Stimulated activated CD4-positive, alpha-beta T cell treated with anti-CD3 and anti-CD28 coated beads, Interleukin-15, amount 100 ng/mL, for 24 hours (primary cell): ENCODE results near the gene MT1M.
"Not testable (repeated sequence)": the region's sequence is repeated elsewhere in the genome, so short reads cannot be mapped to it uniquely, and the experiment has no call there.

Experiments
- DNase-seq: peaks from one replicate; pipeline ENCODE4 v3.0.0-alpha.2; 2020

Gene MT1M

DNA sequence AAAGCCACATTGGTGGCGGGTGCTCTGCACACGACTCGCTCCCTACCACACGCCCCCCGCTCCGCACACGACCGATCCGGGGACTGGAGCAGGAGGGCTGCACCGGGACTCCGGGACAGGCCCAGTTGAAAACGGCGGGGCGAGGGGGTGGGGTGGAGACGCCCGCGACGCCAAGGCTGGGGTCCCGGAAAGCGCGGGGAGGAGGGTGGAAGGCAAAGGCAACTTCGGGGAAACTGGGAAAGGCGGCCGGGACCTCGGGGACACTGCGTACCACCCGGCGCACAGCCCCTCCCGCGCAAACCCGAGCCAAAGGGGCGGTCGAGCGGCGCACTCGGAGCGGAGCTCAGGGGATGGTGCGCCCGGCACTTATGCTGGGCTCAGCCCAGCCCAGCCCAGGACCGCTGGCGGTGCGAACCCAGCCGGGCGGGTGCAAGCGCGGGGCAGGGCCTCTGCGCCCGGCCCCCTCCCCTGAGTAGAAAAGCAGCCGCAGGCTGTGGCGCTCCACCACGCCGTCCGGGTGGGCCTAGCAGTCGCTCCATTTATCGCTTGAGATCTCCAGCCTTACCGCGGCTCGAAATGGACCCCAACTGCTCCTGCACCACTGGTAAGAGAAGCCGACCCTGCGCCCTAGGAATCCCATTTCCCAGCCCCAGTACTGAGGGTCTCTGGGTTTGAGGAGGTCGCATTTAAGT is at the start of gene MT1M:
Gene MT1M (plus strand): TSS at position 504 of the 692 bp plus-strand sequence. CDS start 73 bp downstream, at position 577.
- DNase-seq: no peak

DNA sequence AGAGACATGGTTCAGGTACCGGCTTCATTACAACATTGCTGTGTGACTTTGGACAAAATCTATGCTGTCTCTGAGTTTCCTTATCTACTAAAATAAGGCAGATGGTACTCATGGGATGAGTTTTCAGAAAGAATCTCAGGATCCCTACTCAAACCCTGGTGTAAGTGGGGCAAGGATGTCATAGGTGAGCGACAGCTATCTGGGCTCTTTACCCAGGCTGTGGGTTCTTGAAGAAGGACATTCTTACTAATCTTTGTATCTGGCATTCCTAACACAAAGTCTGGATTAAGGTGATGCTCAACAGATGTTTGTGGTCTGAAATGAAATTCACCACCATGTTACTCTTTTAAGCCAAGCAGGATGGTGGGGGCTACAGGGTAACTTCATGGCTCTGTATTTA is 49.5 kb upstream of the MT1M start:
- DNase-seq: not testable (repeated sequence)

DNA sequence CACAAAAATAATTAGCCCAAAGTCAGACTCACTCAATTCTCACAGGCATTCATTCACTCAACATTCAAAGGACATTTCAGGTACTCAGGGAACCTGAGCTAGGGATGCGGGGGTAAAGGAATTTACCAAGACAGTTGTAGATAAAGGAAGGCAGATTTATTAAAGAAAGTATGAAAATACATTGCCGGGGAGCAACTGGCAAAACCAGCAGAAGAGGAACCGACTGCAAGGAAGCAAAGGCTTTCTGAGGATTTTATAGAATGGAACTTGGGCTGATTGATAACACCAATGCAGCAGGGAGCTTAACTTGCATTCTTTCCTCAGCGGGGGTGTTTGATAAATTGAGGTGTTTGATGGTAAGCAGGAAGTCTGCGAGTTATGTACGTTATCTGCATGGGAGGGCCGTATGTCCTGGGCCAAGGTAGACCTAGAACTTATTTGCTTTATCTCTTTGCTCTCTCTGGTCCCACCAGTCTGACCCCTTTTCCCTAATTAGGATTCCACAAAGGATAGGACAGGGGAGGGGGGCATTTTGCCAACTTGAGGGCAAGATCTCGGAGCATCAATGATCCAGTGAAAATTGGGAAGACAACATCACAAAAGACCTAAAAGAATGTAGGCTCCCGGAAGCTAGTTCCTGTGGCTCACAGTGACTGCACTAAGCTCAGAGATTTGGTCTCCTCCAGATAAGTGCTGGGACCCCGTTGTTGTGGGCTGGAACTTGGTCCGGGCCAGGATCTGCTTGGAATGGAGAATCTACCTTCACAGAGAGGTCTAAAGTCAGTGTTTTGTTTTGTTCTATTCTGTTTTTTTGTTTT is 48.9 kb upstream of the MT1M start:
- DNase-seq: no peak

DNA sequence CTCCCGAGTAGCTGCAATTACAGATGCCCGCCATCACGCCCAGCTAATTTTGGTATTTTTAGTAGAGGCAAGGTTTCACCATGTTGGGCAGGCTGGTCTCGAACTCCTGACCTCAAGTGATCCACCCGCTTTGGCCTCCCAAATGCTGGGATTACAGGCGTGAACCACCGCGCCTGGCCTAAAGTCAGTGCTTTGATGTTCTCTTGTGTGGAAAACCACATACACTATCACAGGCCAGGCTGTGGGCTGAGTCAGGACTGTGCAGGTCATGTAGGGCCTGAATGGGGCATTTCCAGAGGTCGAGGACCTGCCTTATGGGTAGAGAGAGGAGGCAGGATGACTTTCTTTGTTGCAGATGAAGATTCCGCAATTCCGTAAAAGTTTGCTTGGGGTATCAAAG is 48.2 kb upstream of the MT1M start:
- no peak for DNase-seq

DNA sequence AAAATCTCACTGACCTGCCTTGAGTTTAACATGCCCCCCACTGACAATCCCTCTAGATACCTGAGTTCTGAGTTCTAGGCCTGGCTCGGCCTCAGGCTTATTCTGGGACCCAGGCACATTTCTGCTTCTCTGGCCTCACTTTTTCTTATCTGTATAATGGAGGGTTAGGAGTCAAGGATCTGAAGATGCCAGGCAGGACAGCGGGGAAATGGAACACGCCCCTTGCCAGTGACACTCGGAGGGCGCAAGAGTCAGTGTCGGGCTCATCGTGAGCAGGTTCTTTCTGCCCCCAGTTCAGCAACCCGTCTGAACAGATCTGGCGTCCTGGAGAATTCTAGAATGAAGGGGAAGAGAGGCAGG is 43.7 kb upstream of the MT1M start:
- DNase-seq: no peak

DNA sequence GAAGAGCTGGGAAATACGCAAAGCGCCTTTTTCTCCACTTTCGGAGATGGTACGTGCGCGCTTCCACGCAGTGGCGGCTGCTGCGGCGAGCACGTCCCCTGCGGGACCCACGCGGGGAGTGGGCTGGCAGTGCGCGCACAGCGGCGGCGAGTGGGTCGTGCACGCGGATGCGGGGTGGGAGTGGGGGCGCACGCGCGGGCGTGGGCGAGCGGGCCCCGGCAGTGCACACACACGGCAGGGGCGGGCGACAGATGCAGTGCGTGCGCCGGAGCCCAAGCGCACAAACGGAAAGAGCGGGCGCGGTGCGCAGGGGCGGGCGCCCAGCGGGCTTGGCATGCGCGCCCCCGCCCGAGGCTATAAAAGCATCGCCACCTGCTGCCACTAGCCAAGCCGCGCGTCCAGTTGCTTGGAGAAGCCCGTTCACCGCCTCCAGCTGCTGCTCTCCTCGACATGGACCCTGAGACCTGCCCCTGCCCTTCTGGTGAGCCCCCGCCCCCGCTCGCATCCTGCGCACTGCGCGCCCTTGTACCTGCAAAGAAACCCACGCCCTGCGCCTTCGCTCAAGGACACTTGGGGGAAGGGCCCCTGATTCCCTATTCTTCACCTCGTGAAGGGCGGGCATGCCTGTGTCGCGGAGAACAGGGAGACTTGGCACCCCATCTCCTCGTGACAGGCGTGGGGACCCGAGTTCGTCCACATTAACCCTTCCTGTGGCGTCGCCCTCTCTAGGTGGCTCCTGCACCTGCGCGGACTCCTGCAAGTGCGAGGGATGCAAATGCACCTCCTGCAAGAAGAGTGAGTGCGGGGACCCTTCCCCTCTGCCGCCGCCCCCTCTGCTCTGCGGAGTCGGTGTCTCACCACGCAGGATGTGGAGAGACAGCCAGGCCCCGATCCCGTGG is 43.1 kb upstream of the MT1M start, which contains the start of gene MT3:
Gene MT3 (plus strand): TSS at position 388 of the 899 bp plus-strand sequence. CDS start 63 bp downstream, at position 451.
- DNase-seq: peak; percentile 59

DNA sequence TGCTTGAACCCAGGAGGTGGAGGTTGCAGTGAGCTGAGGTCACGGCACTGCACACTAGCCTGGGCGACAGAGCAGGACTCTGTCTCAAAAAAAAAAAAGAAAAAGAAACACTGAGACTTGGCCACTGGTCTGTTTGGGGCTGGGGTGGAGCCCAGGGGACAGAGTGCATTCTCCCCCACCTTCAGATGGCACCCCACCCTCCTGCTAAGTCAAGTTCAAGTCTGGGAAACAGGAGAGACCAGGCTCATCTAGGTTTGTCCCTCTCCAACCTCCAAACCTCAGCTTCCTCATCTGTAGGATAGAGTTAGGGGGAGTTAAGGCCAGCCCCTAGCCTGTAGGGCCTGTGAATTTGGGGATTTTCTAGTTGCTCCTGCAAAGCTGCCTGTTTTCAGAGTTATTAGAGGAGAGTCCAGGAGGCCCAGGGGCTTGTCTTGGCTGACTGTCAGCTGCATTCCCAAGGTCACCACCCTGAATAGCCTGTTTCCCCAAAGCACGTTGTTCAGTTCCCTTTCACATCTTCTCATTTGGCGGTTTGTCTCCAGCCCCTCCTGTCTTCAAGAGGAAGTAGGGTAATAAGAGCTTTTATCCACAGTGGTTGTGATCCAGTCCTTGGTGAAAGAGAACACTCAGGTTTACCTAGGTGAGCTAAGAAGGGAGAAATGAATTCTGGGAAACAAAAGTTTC is 40.9 kb upstream of the MT1M start:
- no peak for DNase-seq

DNA sequence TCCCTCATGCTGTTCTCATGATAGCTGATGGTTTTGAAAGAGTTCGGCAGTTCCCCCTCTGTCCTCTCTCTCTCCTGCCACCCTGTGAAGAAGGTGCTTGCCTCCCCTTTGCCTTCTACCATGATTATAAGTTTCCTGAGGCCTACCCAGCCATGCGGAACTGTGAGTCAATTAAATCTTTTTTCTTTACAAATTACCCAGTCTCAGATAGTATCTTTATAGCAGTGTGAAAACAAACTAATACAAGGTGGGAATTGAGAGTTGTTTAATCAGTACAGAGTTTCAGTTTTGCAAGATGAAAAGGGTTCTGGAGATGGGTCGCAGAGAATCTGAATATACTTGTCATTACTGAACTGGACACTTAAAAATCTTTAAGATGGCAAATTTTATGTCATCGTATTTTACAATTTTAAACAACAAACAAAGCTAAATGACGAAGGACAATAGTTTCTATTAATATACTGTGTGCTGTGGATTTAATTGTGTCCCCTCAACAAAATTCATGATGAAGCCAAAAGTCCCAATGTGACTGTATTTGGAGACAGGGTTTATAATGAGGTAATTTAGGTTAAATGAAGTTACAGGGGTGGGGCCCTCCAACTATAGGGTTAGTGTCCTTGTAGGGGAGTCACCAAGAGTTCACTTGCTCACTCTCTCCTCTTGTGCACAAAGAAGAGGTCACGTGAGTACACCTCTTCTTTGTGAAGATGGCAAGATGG is 38.7 kb upstream of the MT1M start:
- no peak for DNase-seq

DNA sequence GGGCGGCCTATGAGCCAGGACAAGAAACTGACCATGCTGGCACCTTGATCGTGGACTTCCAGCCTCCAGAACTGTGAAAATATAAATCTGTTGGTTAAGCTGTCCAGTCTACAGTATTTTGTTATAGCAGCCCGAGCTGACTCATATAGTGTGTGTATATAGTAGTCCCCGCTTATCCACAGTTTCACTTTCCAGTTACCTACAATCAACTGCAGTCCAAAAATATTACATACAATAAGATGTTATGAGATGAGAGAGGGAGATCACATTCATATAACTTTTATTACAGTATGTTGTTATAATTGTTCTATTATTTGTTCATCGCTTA is 38.2 kb upstream of the MT1M start:
- DNase-seq: no peak

DNA sequence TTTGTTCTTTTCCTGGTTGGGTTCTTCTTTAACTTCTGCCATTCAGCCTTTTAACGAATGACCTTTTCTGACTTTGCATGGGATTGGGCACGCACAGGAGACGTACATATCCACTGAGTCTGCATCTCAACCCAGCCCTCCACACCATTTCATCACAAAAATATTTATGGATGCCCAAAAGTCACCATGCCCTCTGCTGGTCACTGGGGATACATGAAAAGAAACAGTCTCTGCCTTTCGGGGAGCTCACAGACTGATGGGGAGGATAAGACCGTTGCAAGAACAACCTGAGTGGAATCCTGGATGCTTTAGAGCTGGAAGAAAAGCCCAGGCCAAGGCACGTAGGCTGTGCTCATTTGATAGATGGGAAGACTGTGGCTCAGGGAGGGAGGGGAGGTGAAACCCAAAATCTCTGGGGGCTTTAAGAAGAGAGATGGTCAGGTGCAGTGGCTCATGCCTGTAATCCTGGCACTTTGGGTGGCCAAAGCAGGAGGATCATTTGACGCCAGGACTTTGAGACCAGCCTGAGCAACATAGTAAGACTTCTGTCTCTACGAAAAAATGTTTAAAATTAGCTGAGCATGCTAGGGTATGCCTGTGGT is 32.0 kb upstream of the MT1M start:
- peak; percentile 42 for DNase-seq

DNA sequence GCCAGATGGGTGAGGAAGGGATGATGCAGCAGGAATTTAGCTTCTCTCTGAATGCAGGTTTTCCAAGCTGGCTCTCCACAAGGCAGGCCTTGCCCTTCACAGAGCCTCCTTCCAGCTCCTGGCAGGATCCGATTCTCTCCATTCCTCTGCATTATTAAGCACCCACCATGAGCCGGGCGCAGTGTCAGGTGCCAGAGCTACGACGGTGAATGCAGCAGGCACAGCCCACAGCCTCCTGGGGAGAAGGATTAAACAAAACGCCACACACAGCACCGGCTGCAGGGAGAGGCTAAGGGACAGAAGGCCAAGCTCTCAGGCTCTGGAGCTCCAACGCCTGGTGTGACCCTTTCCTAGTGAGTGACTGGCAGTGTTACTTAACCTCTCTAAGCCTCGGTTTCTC is 31.1 kb upstream of the MT1M start:
- no peak for DNase-seq

DNA sequence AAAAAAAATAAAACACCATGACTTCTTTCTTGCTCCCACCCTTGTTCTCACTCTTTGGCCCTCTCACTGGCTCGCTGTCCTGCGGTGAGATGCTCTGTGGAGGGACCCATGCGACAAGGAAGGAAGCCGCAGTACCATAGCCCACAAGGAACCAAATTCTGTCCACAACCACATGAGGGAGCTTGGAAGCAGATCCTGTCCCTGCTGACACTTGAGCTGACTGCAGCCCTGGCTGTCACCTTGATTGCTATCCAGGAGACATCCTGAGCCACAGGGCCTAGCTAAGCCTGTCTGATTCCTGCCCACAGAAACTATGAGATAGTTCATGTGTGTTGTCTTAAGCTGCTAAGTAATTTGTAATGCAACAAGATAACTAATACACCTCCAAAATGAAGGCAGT is 28.9 kb upstream of the MT1M start:
- DNase-seq: peak; percentile 30

DNA sequence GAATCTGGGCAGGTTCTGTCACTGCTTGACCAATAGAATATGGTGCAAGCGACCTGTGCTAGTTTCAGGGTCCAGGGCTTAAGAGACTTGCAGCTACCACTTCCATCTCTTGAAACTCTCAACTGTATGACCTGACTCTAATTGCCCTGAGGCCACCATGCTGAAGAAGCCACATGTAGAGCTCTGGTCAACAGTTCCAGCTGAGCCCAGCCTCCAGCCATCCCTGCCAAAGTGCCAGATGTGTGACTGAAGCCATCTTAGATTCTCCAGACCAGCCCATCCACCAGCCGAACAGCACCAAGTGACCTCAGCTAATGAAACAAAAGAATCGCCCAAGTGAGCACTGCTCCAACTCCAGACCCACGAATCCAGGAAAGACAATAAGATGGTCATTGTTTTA is 27.5 kb upstream of the MT1M start:
- no peak for DNase-seq

DNA sequence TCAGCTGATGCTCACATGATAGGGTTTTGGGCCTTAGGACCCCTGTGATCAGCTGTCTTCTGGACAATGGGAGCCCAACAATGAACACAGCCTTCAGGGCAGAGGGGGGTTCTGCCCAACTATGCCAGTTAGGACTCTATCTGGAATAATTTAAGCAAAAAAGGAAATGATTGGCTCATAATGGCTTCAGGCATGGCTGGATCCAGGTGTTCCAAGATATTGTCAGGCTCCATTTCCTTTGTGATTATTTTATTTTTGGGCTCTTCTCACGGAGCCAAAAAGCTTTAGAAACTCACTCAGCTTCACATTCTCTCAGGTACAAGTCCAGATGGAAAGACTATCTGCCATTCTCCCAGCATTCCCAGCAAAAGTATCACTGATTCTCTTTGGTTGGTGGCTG is 27.0 kb upstream of the MT1M start:
- no peak for DNase-seq

DNA sequence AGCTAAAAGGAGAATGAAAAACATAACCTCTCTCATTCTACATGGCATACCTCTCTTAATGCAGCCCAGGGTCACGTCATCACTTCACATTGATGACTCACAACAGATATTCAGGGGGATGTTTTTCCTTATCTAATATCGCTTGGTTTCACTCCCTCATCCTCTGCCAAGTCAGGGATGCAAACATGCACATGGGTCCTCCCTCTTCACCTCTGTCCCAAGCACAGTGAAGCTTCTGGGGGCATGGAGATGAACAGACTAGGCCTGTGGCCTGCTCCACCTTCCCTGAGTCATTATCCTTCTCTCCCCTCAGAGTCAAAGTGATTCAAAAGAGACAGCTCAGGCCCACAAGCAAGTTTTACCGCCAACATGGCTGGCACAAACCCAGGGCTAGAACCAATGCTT is 26.4 kb upstream of the MT1M start:
- no peak for DNase-seq

DNA sequence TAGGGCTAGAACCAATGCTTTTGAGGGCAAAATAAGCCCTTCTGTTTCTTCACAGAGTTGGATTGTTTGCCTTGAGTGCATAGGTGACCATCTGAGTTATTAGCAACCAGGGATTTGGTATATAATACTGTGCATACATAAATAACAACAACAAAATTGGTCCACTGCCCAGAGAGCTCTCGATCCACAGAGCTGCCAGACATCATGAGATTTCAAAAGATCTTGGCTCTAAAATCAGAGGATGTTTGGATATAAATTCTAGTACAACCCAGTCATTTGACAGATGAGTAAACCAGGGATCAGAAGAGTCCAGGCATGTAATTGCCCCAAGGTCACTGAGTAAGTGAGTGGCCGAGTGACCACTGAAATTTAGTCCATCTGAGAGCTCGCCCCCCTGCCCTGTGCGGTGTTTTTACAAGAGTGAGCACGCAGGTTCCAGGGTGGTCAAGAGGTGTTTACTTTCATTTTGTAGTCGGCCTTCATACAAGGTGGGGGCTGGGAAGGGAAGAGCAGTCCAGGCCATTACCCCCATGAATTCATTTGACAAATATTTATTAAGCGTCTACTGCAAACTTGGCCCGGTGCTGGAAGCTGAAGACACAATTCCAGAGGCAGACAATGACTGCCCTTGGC is 25.9 kb upstream of the MT1M start:
- no peak for DNase-seq

DNA sequence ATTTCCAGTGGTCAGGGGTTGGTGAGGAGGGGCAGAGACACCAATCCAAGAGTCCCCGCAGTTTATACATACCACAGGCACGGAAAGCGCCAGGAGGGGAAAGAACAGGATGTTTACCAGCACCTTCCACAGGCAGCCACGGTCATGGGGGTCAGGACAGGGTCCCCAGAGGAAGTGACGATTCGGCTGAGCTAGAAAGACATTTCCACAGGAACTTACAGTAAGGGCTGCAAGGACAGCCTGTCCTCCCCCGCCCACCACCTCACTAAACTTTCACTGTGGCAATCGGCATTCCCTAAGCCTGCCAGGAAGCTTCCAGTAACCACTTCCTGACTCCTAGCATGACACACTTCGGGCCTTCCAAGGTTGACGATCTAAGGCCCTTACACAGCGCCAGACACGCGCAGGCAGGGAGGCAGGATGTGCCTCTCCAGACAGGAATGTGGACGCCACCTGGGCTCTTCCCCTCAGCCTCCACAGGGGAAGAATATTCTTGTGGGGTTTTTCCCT is 25.3 kb upstream of the MT1M start:
- peak; percentile 23 for DNase-seq

DNA sequence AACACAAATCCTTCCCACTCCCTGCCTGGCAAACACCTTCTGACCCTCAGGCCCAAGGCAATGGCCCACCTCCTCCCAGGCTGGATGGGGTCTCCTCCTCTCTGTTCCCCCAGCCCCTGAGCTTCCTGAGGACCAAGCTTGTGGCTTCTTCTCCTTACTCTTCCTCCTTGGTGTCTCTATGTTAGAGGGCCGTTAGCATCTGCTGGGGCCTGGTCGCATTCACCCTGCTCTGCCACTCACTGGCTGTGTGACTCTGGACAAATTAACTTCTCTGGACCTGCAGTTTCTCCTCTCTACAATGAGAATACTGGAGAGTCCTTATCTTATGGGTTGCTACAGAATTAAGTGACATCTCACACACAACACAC is 24.8 kb upstream of the MT1M start:
- DNase-seq: no peak

DNA sequence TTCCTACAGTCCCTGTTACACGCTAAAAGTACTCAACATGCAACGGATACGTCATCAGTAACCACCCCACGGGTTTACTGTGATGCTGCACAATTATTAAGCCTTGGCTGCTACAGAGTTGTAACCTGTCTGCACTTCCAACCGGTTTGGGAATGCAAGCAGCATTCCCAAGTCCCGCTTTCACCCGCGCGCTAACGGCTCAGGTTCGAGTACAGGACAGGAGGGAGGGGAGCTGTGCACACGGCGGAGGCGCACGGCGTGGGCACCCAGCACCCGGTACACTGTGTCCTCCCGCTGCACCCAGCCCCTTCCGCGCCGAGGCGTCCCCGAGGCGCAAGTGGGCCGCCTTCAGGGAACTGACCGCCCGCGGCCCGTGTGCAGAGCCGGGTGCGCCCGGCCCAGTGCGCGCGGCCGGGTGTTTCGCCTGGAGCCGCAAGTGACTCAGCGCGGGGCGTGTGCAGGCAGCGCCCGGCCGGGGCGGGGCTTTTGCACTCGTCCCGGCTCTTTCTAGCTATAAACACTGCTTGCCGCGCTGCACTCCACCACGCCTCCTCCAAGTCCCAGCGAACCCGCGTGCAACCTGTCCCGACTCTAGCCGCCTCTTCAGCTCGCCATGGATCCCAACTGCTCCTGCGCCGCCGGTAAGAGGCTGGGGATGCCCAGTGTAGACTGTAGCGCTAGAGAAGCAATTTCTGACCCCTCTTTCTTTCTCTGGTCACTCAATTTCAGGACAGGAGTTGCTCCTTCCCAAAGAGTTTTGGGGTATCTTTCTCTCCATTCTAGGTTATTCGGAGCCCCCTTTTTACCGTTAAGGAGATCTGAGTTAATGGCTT is 24.2 kb upstream of the MT1M start, which contains the start of gene MT2A:
Gene MT2A (plus strand): TSS at position 542 of the 833 bp plus-strand sequence. CDS start 72 bp downstream, at position 614.
- DNase-seq: peak; percentile 95

DNA sequence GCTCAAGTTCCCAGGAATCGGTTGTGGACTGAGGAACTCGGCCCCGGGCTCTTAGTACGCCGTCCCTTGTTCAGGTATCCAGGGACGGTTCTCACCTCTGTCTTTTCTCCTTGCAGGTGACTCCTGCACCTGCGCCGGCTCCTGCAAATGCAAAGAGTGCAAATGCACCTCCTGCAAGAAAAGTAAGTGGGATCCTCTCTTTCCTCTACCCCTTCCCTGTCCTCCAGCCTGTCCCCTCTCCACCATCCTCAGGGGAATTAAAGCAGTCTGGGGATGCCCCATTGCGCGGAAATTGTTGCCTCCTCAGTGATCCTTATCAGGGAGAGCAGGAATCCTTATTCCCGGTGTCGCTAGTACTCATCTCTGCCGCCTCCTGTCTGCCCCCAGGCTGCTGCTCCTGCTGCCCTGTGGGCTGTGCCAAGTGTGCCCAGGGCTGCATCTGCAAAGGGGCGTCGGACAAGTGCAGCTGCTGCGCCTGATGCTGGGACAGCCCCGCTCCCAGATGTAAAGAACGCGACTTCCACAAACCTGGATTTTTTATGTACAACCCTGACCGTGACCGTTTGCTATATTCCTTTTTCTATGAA is 23.5 kb upstream of the MT1M start:
- peak; percentile 38 for DNase-seq
